Muscle of back (tissue), 11 donors: ENCODE data around the gene C6orf52. TPM values are rescaled to one million over a fixed set of nuclear protein-coding genes. Genes with fewer than 3 reads are reported as not detected.
"Not testable (repeated sequence)": the region's sequence is repeated elsewhere in the genome, so short reads cannot be mapped to it uniquely, and the experiment has no call there.

Source experiments
- DNase-seq, 3 donors: peaks; one replicate each; pipeline versions ENCODE4 v3.0.0 to v3.0.0-alpha.2; 2013
- polyA plus RNA-seq, 10 donors: library from polyadenylated mRNA; unstranded; fragments of 120-200 nt; gene quantifications; one replicate each; pipeline ENCODE4 v1.2.1, GENCODE V29; 2013; ENCODE audit not compliant: insufficient read length in 10 of 10

Gene C6orf52
- polyA plus RNA-seq, 10 donors: 0.92 to 4.8 (median 1.8) TPM

DNA sequence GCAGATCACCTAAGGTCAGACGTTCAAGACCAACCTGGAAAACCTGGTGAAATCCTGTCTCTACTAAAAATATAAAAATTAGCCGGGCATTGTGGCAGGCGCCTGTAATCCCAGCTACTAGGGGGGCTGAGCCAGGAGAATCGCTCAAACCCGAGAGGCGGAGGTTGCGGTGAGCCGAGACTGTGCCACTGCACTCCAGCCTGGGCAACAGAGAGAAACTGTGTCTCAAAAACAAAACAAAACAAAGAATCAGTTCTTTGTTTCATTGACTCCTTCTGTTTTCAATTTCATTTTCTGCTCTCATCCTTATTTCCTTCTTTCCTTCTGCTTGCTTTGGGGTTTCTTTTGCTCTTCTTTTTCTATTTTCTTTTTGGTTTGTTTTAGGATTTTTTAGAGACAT, 19.5 kb upstream of the C6orf52 start:
- DNase-seq: no peak

- no peak for DNase-seq
Observed at GRCh38 chr6:10696655-10697054, 2.2 kb upstream of the C6orf52 start.

GRCh38 chr6:10695086-10695657, 756 bp upstream of the C6orf52 start:
- peak in 1 of 3 donors; percentile 1 for DNase-seq

- DNase-seq: no peak
Observed at GRCh38 chr6:10692965-10693538, 1.4 kb downstream of the C6orf52 start.

- no peak for DNase-seq
Observed at GRCh38 chr6:10690651-10691445, 3.6 kb downstream of the C6orf52 start.

- no peak for DNase-seq
Observed at GRCh38 chr6:10687582-10687981, 6.8 kb downstream of the C6orf52 start.

DNA sequence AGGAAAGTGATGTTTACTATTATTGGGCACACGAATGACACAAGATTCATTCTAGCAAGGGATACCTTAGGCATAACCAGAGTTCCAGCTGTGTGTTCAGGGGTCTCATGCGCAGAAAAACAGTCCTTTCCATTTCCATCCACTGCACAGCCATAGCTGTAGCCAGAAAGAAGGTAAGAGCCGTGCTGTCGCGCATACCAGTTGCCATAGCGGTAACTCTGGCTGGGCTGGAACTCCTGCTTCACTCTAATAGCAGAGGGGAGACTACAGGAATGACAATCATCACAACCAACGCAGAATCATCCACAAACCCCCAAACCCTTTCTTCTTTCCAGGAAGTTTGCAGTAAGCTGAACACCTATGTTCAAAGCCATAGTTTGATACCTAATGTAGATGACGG, 7.5 kb downstream of the C6orf52 start:
- DNase-seq: no peak

DNA sequence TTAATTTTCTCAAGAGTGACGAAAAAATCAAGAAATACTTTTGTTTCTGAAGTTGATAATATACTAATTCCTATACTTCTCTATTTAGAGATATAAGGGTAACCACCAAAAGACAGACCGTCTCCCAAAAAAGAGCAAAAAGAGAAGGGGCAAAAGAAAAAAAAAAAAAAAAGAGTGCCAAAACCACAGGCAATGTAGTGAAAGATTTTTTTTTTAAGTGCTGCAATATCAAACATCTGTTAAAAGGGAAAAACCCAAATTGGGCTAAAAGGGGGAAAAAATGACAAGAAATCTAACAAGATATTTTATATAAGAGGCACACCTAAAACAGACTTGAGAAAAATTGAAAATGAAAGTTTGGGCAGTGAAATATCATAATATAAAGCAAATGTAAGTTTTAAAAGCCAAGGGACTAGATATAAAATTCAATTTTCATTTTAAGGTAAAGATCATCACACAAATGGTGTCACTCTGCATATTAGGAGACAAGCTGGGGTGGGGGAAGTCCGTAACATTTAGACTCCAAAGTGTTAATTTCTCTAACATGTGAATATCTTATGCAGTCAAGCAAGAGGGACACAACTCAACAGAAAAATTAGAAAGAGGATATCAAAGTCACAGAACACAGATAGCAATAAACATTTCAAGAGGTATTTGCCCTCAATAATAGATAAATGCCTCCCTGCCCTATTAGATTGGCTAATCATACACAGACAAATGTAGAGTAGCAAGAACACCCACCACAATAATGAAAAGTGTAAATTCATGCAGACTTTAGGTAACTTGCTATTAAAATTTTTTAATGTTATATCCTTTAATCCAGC, 9.1 kb downstream of the C6orf52 start:
- no peak for DNase-seq

- no peak for DNase-seq
Observed at GRCh38 chr6:10684618-10685017, 9.8 kb downstream of the C6orf52 start.

DNA sequence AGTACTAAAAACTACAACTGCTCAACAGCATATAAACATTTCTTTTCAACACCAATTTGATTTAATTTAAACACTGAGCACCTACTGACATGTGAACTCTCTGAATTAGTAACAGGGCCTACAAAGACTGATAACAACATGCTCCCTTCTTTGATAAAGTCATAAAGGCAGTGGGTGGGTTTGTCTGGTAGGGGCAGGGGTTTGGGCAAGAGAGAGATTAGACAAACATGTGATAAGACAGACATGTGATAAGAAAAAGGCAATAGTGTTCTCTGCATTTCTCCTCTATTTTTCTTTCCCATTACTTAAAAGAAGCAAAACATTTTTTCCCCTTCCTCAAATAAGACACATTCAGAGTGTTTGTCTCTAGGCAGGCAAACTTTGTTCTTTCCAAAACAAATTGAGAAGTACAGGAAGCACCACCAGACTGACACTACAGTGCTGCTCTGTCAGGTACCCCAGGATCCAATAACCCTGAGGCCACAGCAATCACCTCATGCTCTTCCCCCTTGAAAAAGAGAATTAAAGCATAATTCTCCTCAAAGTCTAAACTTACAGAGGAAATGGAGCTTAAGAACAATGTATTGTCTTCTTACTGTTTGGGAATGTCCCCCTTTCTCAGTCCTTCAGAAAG, 11.9 kb downstream of the C6orf52 start:
- no peak for DNase-seq

DNA sequence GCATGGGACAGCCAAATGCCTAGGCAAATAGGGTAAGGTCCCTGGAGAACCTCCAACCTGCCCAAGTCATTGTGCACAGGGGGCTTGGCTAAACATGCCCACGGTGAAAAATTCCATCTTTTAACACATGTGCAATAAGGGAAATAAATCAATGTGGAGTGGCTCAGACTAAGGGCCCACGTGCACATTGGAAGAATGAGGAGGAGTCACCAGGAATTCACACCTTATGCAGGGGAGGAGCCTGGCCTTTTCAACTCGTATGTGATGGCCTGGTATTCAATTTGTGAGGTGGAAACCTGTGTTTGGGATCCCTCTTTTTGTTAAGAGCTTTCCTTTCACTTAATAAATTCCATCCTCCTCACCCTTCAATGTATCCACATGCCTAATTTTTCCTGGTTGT, 12.6 kb downstream of the C6orf52 start:
- DNase-seq: no peak

DNA sequence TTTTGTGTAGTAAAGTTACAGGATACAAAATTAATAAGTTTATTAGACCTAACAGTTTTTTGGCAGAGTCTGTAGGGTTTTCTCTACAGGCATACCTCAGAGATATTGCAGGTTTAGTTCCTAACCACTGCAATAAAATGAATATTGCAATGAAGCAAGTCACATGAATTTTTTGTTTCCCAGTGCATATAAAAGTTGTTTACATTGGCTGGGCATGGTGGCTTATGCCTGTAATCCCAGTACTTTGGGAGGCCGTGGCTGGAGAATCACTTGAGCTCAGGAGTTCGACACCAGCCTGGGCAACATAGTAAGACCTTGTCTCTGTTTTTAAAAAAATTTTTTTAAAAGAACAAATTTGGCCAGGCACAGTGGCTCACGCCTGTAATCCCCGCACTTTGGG, 16.0 kb downstream of the C6orf52 start:
- DNase-seq: no peak

DNA sequence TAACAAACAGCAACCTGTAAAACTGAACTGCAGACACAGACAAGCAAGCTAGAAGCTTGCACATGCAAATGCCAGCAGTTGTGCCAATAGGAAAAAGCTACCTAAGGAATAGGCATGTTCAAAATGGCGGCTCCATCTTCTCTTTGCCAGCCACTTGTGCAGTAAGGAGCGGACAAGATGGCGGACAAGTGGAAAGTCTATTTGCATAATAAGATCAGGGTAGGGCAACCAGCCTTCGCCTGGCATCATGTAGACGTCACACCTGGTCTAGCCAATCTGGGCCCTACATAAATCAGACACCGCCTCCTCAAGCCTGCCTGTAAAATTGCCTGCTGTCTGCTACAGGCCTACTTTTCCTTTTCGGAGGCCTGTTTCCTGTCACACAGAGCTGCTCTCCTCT, 18.0 kb downstream of the C6orf52 start:
- DNase-seq: no peak

DNA sequence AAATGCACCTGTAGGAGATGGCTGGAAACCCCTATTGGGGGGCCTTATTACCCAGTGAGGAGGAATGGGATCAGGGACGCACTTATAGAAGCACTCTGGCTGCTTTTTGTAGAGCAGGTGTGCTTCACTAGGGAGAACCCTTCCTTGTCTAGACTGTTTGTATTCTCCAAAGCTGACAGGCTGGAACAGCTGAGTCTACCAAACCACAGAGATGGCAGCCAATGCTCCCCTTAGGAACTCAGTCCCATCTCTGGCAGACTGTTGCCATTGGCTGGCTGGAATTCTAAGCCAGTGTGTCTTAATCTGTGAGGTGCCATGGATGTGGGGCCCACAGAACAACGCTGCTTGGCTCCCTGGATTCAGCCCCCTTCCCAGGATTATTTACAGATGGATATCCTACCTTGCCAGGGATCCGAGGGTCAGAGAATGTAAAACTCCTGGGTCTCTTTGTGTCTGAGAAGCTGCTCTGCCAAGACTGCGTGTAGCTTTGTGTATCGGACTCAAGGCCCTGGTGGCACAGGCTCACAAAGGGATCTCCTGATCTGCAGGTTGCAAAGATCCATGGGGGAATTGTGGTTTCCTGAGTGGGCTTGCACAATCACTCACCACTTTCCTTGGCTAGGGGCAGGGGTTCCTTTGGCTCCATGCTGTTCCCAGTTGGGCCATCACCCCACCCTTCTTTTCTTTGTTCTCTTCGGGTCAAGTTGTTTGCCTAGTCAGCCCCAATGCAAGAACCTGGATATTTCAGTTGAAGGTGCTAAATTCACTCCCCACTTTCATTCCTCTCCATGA, 26.1 kb downstream of the C6orf52 start:
- no peak for DNase-seq

- not testable (repeated sequence) for DNase-seq
Observed at GRCh38 chr6:10665595-10665994, 28.8 kb downstream of the C6orf52 start.

- DNase-seq: no peak
Observed at GRCh38 chr6:10662742-10663141, 31.7 kb downstream of the C6orf52 start.

DNA sequence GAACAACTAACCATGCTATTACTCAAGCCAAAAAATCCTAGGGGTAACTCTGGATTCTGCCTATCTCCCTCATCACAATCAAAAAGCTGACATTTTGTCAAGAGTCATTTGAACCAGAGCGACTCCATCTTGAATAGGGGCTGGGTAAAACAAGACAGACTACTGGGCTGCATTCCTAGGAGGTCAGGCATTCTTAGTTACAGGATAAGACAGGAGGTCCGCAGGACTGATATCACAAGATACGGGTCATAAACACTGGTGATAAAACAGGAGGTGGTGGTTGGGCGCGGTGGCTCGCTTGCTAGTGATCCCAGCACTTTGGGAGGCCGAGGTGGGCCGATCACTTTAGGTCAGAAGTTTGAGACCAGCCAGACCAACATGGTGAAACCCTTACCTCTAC, 32.2 kb downstream of the C6orf52 start:
- DNase-seq: no peak

DNA sequence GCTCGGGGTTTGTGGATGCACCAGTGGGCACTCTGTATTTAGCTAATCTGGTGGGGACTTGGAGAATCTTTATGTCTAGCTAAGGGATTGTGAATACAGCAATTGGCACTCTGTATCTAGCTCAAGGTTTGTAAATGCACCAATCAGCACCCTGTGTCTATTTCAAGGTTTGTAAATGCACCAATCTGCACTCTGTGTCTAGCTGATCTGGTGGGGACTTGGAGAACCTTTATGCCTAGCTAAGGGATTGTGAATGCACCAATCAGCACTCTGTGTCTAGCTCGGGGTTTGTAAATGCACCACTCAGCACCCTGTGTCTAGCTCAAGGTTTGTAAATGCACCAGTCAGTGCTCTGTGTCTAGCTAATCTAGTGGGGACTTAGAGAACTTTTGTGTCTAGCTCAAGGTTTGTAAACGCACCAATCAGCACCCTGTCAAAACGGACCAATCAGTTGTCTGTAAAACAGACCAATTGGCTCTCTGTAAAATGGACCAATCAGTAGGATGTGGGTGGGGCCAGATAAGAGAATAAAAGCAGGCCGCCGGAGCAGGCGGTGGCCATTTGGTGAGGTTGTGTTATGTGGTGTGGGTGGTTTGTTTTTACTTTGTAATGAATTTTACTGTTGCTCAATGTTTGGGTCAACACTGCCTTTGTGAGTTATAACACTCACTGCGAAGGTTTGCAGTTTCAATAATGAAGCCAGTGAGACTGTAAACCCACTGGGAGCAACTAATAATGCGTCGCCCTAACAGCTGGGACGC, 33.8 kb downstream of the C6orf52 start:
- DNase-seq: not testable (repeated sequence)

- peak in 1 of 3 donors; percentile 29 for DNase-seq
Observed at GRCh38 chr6:10659699-10660348, 34.6 kb downstream of the C6orf52 start.
